GM19468 (cell line): ENCODE measurements around the gene NR1I2.

Source experiments
- ATAC-seq: cut with Tn5 transposase; IDR thresholded peaks from one replicate; pipeline ENCODE4 v1.9.1; 2021; ENCODE audit warnings: mild to moderate bottlenecking, moderate library complexity, moderate number of reproducible peaks; ENCODE audit not compliant: unreplicated experiment; ENCODE audit errors: extremely low read depth

NR1I2 gene

GRCh38 chr3:119778176-119778575 lies 3.7 kb upstream of the NR1I2 start:
- no peak for ATAC-seq

GRCh38 chr3:119778811-119779210 lies 3.1 kb upstream of the NR1I2 start:
- no peak for ATAC-seq

- ATAC-seq = peak; percentile 52
Observed at GRCh38 chr3:119779731-119780383, 2.0 kb upstream of the NR1I2 start.

GRCh38 chr3:119782460-119782859 lies 559 bp downstream of the NR1I2 start:
- ATAC-seq = no peak

- no peak for ATAC-seq
Observed at GRCh38 chr3:119783255-119783654, 1.4 kb downstream of the NR1I2 start.

GRCh38 chr3:119783883-119784282 lies 2.0 kb downstream of the NR1I2 start:
- no peak for ATAC-seq

GRCh38 chr3:119786409-119786808 lies 4.5 kb downstream of the NR1I2 start:
- ATAC-seq = no peak

GRCh38 chr3:119790369-119790768 lies 8.5 kb downstream of the NR1I2 start:
- ATAC-seq = no peak

GRCh38 chr3:119792270-119792669 lies 10.4 kb downstream of the NR1I2 start:
- ATAC-seq = no peak

GRCh38 chr3:119794401-119794800 lies 12.5 kb downstream of the NR1I2 start:
- no peak for ATAC-seq

GRCh38 chr3:119794971-119795612 lies 13.2 kb downstream of the NR1I2 start:
- no peak for ATAC-seq

- ATAC-seq = no peak
Observed at GRCh38 chr3:119795849-119796248, 13.9 kb downstream of the NR1I2 start.

- ATAC-seq = no peak
Observed at GRCh38 chr3:119796368-119796767, 14.5 kb downstream of the NR1I2 start.

GRCh38 chr3:119796785-119797184 lies 14.9 kb downstream of the NR1I2 start:
- no peak for ATAC-seq

- ATAC-seq = no peak
Observed at GRCh38 chr3:119800844-119801243, 18.9 kb downstream of the NR1I2 start.

- no peak for ATAC-seq
Observed at GRCh38 chr3:119808244-119808643, 26.3 kb downstream of the NR1I2 start.

- no peak for ATAC-seq
Observed at GRCh38 chr3:119808843-119809242, 26.9 kb downstream of the NR1I2 start.

GRCh38 chr3:119809249-119810017 lies 27.5 kb downstream of the NR1I2 start:
- ATAC-seq = no peak

GRCh38 chr3:119810018-119810435 lies 28.1 kb downstream of the NR1I2 start:
- ATAC-seq = peak; percentile 57

- ATAC-seq = no peak
Observed at GRCh38 chr3:119812491-119813058, 30.7 kb downstream of the NR1I2 start.

GRCh38 chr3:119815716-119816115 lies 33.8 kb downstream of the NR1I2 start:
- ATAC-seq = no peak
